VCaP (cell line): ENCODE measurements around the gene DMBT1.

Source experiments
- H3K27ac ChIP-seq: fragments of 450-650 bp; 2 replicates; pipeline ENCODE4 v1.5.1; 2017
- CTCF ChIP-seq: fragments of 450-650 bp; conservative IDR thresholded peaks from 2 replicates; pipeline ENCODE4 v1.5.1; 2017; ENCODE audit warnings: mild to moderate bottlenecking, moderate library complexity

Gene DMBT1

GRCh38 chr10:122532601-122533296, 27.8 kb upstream of the DMBT1 start:
- H3K27ac ChIP-seq, result no peak overlapping the region
- no peak for TF ChIP-seq CTCF

- no peak for TF ChIP-seq CTCF
- H3K27ac ChIP-seq, result no peak overlapping the region
These were observed 23.0 kb upstream of the DMBT1 start for GRCh38 chr10:122537545-122537944.

GRCh38 chr10:122541541-122542002, 19.0 kb upstream of the DMBT1 start:
- H3K27ac ChIP-seq, result no peak overlapping the region
- TF ChIP-seq CTCF, result no peak

- H3K27ac ChIP-seq, result no peak overlapping the region
- no peak for TF ChIP-seq CTCF
These were observed 16.7 kb upstream of the DMBT1 start for GRCh38 chr10:122543676-122544445.

- no peak overlapping the region for H3K27ac ChIP-seq
- TF ChIP-seq CTCF, result no peak
These were observed 16.1 kb upstream of the DMBT1 start for GRCh38 chr10:122544493-122544892.

GRCh38 chr10:122546242-122546641, 14.3 kb upstream of the DMBT1 start:
- TF ChIP-seq CTCF, result no peak
- H3K27ac ChIP-seq, result no peak overlapping the region

- TF ChIP-seq CTCF, result no peak
- H3K27ac ChIP-seq, result no peak overlapping the region
These were observed 12.0 kb upstream of the DMBT1 start for GRCh38 chr10:122548407-122549085.
